B cell (primary cell): ENCODE measurements around the gene EGLN2. TPM values are rescaled to one million over a fixed set of nuclear protein-coding genes. Genes with fewer than 3 reads are reported as not detected.
"Not testable (repeated sequence)": the region's sequence is repeated elsewhere in the genome, so short reads cannot be mapped to it uniquely, and the experiment has no call there.

ENCODE experiments used
- ATAC-seq: fragments of 200-7000 bp; cut with Tn5 transposase; one replicate; pipeline ENCODE4 v1.10.0; 2021; ENCODE audit warnings: low read depth, mild to moderate bottlenecking, moderate number of reproducible peaks, moderate library complexity
- CTCF ChIA-PET: fragments of 350-600 bp; sonication (Branson Sonifier 250); formaldehyde crosslinking; loops from one replicate; lab custom pipeline; 2021; ENCODE audit warnings: antibody characterized with exemption, inconsistent platforms; lab: Charles Lee
- POLR2A ChIA-PET: fragments of 350-600 bp; sonication (Branson Sonifier 250); formaldehyde crosslinking; loops from one replicate; lab custom pipeline; 2021; ENCODE audit warnings: antibody characterized with exemption; lab: Charles Lee
- DNase-seq: peaks from one replicate; pipeline ENCODE4 v3.0.0; 2013
- H2AFZ ChIP-seq: 2 replicates; pipeline ENCODE4 v1.6.1; 2012; ENCODE audit warnings: mild to moderate bottlenecking, low read depth, low read length; ENCODE audit not compliant: insufficient read depth, poor library complexity, severe bottlenecking
- H3K27ac ChIP-seq, 2 donors: 1 replicate in 1 of 2; 2 replicates in 1 of 2; pipeline ENCODE4 v1.5.1; 2012 to 2013; ENCODE audit warnings: low read length in 2 of 2, mild to moderate bottlenecking in 2 of 2, moderate library complexity in 1 of 2
- H3K27me3 ChIP-seq, 4 experiments: fragments of 200-600 bp in 1 of 4; sonication (generic) in 1 of 4; replicated peaks in 1 of 4; 1 replicate in 2 of 4; 2 replicates in 2 of 4; pipeline versions ENCODE4 v1.6.1 to v1.7.0; 2013 to 2016; ENCODE audit warnings: low read length in 3 of 4, mild to moderate bottlenecking in 2 of 4, mixed read lengths in 1 of 4, moderate library complexity in 1 of 4; ENCODE audit not compliant: insufficient read depth in 4 of 4, control insufficient read depth in 3 of 4; ENCODE audit errors: control extremely low read depth in 1 of 4
- H3K36me3 ChIP-seq, 2 experiments: replicated peaks in 1 of 2; 1 replicate in 1 of 2; 2 replicates in 1 of 2; pipeline versions ENCODE4 v1.6.1 to v1.7.1; 2013; ENCODE audit warnings: low read length in 1 of 2; ENCODE audit not compliant: insufficient read depth in 2 of 2, control insufficient read depth in 1 of 2; ENCODE audit errors: control extremely low read depth in 1 of 2, extremely low read depth in 1 of 2
- H3K4me1 ChIP-seq, 2 donors: fragments of 200-600 bp in 1 of 2; sonication (generic) in 1 of 2; 1 replicate in 1 of 2; 2 replicates in 1 of 2; pipeline versions ENCODE4 v1.5.1 to v1.6.1; 2013 to 2017; ENCODE audit warnings: low read length in 2 of 2; ENCODE audit not compliant: control insufficient read depth in 2 of 2, insufficient read depth in 2 of 2
- H3K4me2 ChIP-seq: replicated peaks from 2 replicates; pipeline ENCODE3; 2012; ENCODE audit warnings: mild to moderate bottlenecking, low read depth, low read length; ENCODE audit not compliant: poor library complexity, severe bottlenecking
- H3K4me3 ChIP-seq, 5 experiments: fragments of 200-600 bp in 1 of 5; sonication (generic) in 1 of 5; 1 replicate in 3 of 5; 2 replicates in 2 of 5; pipeline versions ENCODE4 v1.5.1 to v1.7.0; 2011 to 2016; ENCODE audit warnings: low read length in 4 of 5, mild to moderate bottlenecking in 4 of 5, low read depth in 2 of 5, control low read depth in 1 of 5, moderate library complexity in 1 of 5; ENCODE audit not compliant: insufficient read depth in 1 of 5; ENCODE audit errors: control extremely low read depth in 1 of 5, extremely low read depth in 1 of 5
- H3K79me2 ChIP-seq: fragments of 200-600 bp; sonication (generic); one replicate; pipeline ENCODE4 v1.6.0; 2016; ENCODE audit warnings: low read length; ENCODE audit not compliant: control insufficient read depth, insufficient read depth
- H3K9ac ChIP-seq: fragments of 200-600 bp; sonication (generic); 2 replicates; pipeline ENCODE4 v1.6.1; 2017; ENCODE audit warnings: mild to moderate bottlenecking, low read length, moderate library complexity
- H3K9me3 ChIP-seq, 3 donors: one replicate each; pipeline versions ENCODE4 v1.6.1 to v1.7.1; 2013; ENCODE audit warnings: low read length in 2 of 3; ENCODE audit not compliant: control insufficient read depth in 2 of 3, insufficient read depth in 1 of 3; ENCODE audit errors: control extremely low read depth in 1 of 3
- H4K20me1 ChIP-seq: 2 replicates; pipeline ENCODE4 v1.6.0; 2012; ENCODE audit warnings: mild to moderate bottlenecking, low read length; ENCODE audit not compliant: insufficient read depth, control insufficient read depth, poor library complexity, severe bottlenecking
- H3K27ac Mint-ChIP-seq: one replicate; pipeline ENCODE4 v1.8.0; 2021; ENCODE audit warnings: mixed read lengths
- H3K27me3 Mint-ChIP-seq: one replicate; pipeline ENCODE4 v1.8.0; 2021; ENCODE audit warnings: mixed read lengths
- H3K4me1 Mint-ChIP-seq: one replicate; pipeline ENCODE4 v1.8.0; 2021; ENCODE audit warnings: mixed read lengths
- H3K4me3 Mint-ChIP-seq: one replicate; pipeline ENCODE4 v1.8.0; 2021; ENCODE audit warnings: mixed read lengths
- H3K9me3 Mint-ChIP-seq: one replicate; pipeline ENCODE4 v1.8.0; 2022; ENCODE audit warnings: mixed read lengths; ENCODE audit not compliant: insufficient read depth
- CTCF ChIP-seq: fragments of 200-600 bp; IDR thresholded peaks from one replicate; pipeline ENCODE4 v1.8.0; 2022; ENCODE audit warnings: antibody characterized with exemption, mild to moderate bottlenecking
- EZH2 ChIP-seq: IDR thresholded peaks from 2 replicates; pipeline ENCODE4 v1.6.1; 2012; ENCODE audit warnings: borderline replicate concordance, low read depth, mild to moderate bottlenecking, moderate library complexity, low read length; ENCODE audit not compliant: insufficient read depth, poor library complexity, severe bottlenecking
- WGBS: methylation state at CpG from one replicate; pipeline ENCODE4 v1.1.5; 2013; ENCODE audit warnings: missing lambda C conversion rate; ENCODE audit not compliant: insufficient coverage; 5-methylcytosine and 5-hydroxymethylcytosine counted together
- intact Hi-C: fragments of 100-400 bp; cut with micrococcal nuclease; formaldehyde crosslinking; loops from one replicate; pipeline ENCODE4 v1.10.0; 2022
- polyA plus RNA-seq: library from polyadenylated mRNA; depleted of rRNA; stranded (reverse); fragments of >200 nt; gene quantifications from 2 replicates; pipeline ENCODE4 v1.2.3, GENCODE V29; 2012
- total RNA-seq, 2 donors: library from RNA; stranded (reverse); fragments of 120-200 nt in 1 of 2; gene quantifications; 1 replicate in 1 of 2; 2 replicates in 1 of 2; pipeline versions ENCODE4 v1.2.3 to v1.2.4, GENCODE V29; 2013 to 2022

Gene EGLN2
- total and polyA plus RNA-seq, 2 donors (not counting 1 experiment from before 2014, with no cell fraction given) = 130 to 178 TPM

- ATAC-seq, H3K4me2 ChIP-seq: not testable (repeated sequence)
Observed at GRCh38 chr19:40826699-40827385, 27.9 kb downstream of the EGLN2 start.

GRCh38 chr19:40827386-40828247 is 28.6 kb downstream of the EGLN2 start:
- 96% methylated on average over 20 of the region's 22 CpGs for WGBS
- Mint-ChIP-seq H3K4me3 (no peak overlapping the region), H3K4me1 (peaks cover 9% of the 10 kb centered on the region), H3K27me3 (no peaks in the 10 kb centered on the region), H3K27ac (no peak overlapping the region), H3K9me3 (no peaks in the 10 kb centered on the region)
- ChIA-PET CTCF (no interaction called here), POLR2A (no interaction called here)
- ATAC-seq = no peak
- Histone ChIP-seq H4K20me1 (no peaks in the 10 kb centered on the region), H3K4me2 (no peak overlapping the region), H3K27me3 (no peaks in the 10 kb centered on the region), H3K36me3 (no peaks in the 10 kb centered on the region), H3K9me3 (no peaks in the 10 kb centered on the region), H3K79me2 (no peaks in the 10 kb centered on the region), H3K4me3 (no peak overlapping the region), H3K9ac (no peak overlapping the region), H2AFZ (no peak overlapping the region), H3K4me1 (peaks cover 0 to 7% of the 10 kb centered on the region in 2 donors), H3K27ac (no peak overlapping the region)
- TF ChIP-seq CTCF = no peak
- no peak for TF ChIP-seq EZH2
- intact Hi-C loops = no loop called here
- no peak for DNase-seq

More at GRCh38 chr19:40826699-40827385, 27.9 kb downstream of the EGLN2 start:
- H3K9me3 ChIP-seq, H3K4me3 ChIP-seq, H3K27ac Mint-ChIP-seq, H3K27me3 Mint-ChIP-seq, H3K9ac ChIP-seq, H3K9me3 Mint-ChIP-seq, DNase-seq, H4K20me1 ChIP-seq, POLR2A ChIA-PET, H3K36me3 ChIP-seq, H3K4me1 ChIP-seq, H2AFZ ChIP-seq, H3K27me3 ChIP-seq, CTCF ChIA-PET, H3K4me3 Mint-ChIP-seq, H3K27ac ChIP-seq, H3K79me2 ChIP-seq, intact Hi-C loops: not testable (repeated sequence)
- WGBS = 73% methylated on average over 29 of the region's 29 CpGs
- H3K4me1 Mint-ChIP-seq = peaks cover 12% of the 10 kb centered on the region
